Measurements from ENCODE around the gene OLIG2.

OLIG2 gene

DNA sequence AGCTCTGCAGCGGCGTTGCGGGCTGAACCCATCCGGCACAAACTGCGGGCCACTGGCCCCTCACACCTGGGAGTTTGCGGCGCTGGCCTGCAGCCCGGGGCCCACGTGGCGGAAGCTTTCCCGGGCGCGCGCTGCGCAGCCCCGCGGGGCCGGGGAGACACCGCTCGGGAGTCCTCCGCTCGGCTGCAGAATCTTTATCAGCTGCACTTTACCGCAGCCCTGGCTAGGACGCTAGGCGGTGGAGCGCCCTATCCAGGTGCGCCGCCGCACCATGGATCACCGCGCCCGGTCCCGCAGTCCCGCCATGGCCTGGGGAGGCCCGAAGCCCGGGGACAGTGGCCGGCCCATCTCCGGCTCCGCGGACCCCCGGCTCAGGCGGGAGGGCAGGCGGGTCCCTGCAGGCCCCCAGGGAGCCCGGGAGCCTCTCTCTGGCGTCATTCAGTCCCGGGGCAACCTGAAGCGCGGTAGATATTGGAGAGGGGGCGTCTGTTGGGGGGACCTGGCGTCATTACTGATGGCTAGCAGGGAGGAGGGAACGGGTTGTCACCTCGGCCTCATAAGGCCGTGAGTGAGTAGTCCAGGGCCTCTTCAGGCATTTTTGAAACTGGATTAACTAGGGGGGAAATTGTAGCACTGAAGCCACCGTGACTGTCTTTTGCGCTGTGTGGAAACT, 5.7 kb upstream of the OLIG2 start:
- DNase-seq (ENCODE audit: low read depth, low spot score): no peak

DNA sequence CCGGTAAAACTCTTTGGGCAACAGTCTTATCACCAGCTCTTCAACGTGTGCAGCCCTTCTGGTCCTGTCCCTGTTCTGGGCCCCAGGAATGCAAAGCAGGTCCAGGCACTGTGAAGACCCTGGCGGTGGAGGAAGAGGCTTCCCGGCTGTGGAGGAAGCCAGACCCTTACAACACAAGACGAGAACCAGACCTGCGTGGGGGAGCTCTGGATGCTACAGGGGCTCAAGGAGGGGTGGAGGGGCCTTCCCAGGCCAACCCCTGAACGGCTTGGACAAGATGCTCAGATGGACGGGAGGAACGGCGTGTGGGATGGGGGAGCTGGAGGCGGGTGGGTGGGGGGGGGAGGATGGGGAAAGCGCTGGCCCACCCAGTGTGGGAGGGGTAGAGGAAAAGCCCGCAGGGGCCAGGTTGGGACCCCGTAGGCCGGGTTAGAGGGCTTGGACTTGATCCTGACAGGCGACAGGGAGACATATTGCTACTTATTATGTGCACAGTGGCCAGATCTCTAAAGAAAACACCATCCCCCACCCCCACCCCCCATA, 5.1 kb upstream of the OLIG2 start:
- no peak for DNase-seq (ENCODE audit: low read depth, low spot score)

DNA sequence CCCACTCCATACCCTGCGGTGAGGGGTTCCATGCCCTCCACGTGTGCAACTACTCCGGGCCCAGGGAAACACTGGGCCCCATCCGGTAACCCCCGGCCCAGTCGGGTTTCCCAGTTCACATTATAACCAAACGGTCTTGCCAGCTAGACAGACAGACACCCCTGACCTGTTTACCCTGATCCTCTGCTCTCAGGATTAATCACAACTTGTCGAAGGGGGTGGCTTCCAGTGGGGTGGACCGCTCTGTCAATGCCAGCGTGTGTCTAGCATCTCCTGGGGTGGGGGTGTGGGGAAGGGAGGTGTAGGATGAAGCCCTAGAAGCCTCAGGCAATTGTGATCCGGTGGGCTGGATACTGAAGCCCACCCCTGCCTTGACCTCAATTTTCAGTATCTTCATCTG, 4.6 kb upstream of the OLIG2 start:
- DNase-seq (ENCODE audit: low read depth, low spot score): no peak

DNA sequence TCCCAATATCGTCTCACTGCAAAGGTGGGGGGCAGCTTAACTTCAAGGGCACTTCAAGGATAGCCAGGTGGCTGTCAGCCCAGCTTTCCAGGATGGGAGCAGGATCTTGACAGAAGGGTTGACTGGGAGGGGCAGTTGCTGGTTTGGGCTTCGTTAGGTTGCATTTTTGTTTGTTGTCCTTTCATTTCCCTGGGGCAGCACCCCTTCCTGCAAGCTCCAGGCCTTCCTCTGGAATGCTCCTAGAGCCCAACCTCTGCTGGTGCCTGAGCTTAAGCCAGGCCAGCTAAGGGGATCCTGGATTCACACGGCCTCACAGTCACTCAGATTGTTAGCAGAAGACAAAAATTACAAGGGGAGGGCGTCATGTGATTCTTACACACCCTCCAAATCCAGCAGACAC, 4.1 kb upstream of the OLIG2 start:
- DNase-seq (ENCODE audit: low read depth, low spot score): no peak

DNA sequence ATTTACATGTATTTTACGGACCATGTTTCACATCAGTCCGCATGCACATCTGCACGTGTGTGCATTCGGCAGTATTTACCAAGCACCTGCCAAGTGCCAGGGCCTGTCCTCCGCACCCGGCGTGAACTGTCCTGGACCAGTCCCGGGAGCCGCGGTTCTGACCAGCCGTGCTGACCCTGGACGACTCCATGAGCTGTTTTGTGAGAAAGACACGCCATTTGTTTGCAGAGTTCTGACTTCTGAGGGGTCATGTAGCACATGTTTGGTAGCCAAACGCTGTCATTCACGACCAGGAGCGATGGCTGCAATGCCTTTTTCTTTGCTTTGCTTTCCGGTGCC, 3.3 kb upstream of the OLIG2 start:
- DNase-seq (ENCODE audit: low read depth, low spot score): no peak

DNA sequence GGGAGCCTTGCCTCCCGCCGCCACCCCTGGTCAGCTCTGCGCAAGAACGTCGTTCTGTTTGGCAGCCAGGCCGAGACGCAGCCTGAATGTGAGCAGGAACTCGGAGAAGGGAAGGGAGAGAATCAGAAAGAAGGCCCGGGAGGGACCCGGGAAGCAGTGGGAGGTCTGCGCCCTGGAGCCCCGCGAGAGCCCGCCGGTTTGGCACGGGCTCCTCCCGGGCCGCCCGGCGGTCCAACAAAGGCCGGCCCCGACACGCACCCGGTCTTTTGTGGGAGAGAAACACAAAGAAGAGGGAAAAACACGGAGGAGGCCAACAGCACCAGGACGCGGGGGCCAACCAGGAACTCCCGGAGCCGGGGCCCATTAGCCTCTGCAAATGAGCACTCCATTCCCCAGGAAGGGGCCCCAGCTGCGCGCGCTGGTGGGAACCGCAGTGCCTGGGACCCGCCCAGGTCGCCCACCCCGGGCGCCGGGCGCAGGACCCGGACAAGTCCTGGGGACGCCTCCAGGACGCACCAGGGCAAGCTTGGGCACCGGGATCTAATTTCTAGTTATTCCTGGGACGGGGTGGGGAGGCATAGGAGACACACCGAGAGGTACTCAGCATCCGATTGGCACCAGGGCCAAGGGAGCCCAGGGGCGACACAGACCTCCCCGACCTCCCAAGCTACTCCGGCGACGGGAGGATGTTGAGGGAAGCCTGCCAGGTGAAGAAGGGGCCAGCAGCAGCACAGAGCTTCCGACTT, 2.7 kb upstream of the OLIG2 start:
- no peak for DNase-seq (ENCODE audit: low read depth, low spot score)

DNA sequence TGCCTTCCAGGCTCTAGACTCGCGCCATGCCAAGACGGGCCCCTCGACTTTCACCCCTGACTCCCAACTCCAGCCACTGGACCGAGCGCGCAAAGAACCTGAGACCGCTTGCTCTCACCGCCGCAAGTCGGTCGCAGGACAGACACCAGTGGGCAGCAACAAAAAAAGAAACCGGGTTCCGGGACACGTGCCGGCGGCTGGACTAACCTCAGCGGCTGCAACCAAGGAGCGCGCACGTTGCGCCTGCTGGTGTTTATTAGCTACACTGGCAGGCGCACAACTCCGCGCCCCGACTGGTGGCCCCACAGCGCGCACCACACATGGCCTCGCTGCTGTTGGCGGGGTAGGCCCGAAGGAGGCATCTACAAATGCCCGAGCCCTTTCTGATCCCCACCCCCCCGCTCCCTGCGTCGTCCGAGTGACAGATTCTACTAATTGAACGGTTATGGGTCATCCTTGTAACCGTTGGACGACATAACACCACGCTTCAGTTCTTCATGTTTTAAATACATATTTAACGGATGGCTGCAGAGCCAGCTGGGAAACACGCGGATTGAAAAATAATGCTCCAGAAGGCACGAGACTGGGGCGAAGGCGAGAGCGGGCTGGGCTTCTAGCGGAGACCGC, 2.0 kb upstream of the OLIG2 start:
- DNase-seq (ENCODE audit: low read depth, low spot score): no peak

DNA sequence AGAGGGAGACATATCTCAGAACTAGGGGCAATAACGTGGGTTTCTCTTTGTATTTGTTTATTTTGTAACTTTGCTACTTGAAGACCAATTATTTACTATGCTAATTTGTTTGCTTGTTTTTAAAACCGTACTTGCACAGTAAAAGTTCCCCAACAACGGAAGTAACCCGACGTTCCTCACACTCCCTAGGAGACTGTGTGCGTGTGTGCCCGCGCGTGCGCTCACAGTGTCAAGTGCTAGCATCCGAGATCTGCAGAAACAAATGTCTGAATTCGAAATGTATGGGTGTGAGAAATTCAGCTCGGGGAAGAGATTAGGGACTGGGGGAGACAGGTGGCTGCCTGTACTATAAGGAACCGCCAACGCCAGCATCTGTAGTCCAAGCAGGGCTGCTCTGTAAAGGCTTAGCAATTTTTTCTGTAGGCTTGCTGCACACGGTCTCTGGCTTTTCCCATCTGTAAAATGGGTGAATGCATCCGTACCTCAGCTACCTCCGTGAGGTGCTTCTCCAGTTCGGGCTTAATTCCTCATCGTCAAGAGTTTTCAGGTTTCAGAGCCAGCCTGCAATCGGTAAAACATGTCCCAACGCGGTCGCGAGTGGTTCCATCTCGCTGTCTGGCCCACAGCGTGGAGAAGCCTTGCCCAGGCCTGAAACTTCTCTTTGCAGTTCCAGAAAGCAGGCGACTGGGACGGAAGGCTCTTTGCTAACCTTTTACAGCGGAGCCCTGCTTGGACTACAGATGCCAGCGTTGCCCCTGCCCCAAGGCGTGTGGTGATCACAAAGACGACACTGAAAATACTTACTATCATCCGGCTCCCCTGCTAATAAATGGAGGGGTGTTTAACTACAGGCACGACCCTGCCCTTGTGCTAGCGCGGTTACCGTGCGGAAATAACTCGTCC, 1.3 kb upstream of the OLIG2 start:
- no peak for DNase-seq (ENCODE audit: low read depth, low spot score)

DNA sequence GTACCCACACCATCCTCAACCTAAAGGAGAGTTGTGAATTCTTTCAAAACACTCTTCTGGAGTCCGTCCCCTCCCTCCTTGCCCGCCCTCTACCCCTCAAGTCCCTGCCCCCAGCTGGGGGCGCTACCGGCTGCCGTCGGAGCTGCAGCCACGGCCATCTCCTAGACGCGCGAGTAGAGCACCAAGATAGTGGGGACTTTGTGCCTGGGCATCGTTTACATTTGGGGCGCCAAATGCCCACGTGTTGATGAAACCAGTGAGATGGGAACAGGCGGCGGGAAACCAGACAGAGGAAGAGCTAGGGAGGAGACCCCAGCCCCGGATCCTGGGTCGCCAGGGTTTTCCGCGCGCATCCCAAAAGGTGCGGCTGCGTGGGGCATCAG, 638 bp upstream of the OLIG2 start:
- DNase-seq (ENCODE audit: low read depth, low spot score): no peak

DNA sequence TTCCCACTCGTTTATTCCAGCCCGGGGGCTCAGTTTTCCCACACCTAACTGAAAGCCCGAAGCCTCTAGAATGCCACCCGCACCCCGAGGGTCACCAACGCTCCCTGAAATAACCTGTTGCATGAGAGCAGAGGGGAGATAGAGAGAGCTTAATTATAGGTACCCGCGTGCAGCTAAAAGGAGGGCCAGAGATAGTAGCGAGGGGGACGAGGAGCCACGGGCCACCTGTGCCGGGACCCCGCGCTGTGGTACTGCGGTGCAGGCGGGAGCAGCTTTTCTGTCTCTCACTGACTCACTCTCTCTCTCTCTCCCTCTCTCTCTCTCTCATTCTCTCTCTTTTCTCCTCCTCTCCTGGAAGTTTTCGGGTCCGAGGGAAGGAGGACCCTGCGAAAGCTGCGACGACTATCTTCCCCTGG, 716 bp downstream of the OLIG2 start:
- DNase-seq (ENCODE audit: low read depth, low spot score): no peak

DNA sequence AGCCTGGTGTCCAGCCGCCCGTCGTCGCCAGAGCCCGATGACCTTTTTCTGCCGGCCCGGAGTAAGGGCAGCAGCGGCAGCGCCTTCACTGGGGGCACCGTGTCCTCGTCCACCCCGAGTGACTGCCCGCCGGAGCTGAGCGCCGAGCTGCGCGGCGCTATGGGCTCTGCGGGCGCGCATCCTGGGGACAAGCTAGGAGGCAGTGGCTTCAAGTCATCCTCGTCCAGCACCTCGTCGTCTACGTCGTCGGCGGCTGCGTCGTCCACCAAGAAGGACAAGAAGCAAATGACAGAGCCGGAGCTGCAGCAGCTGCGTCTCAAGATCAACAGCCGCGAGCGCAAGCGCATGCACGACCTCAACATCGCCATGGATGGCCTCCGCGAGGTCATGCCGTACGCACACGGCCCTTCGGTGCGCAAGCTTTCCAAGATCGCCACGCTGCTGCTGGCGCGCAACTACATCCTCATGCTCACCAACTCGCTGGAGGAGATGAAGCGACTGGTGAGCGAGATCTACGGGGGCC, 1.2 kb downstream of the OLIG2 start:
- DNase-seq (ENCODE audit: low read depth, low spot score): no peak

DNA sequence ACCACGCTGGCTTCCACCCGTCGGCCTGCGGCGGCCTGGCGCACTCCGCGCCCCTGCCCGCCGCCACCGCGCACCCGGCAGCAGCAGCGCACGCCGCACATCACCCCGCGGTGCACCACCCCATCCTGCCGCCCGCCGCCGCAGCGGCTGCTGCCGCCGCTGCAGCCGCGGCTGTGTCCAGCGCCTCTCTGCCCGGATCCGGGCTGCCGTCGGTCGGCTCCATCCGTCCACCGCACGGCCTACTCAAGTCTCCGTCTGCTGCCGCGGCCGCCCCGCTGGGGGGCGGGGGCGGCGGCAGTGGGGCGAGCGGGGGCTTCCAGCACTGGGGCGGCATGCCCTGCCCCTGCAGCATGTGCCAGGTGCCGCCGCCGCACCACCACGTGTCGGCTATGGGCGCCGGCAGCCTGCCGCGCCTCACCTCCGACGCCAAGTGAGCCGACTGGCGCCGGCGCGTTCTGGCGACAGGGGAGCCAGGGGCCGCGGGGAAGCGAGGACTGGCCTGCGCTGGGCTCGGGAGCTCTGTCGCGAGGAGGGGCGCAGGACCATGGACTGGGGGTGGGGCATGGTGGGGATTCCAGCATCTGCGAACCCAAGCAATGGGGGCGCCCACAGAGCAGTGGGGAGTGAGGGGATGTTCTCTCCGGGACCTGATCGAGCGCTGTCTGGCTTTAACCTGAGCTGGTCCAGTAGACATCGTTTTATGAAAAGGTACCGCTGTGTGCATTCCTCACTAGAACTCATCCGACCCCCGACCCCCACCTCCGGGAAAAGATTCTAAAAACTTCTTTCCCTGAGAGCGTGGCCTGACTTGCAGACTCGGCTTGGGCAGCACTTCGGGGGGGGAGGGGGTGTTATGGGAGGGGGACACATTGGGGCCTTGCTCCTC, 1.9 kb downstream of the OLIG2 start:
- no peak for DNase-seq (ENCODE audit: low read depth, low spot score)

DNA sequence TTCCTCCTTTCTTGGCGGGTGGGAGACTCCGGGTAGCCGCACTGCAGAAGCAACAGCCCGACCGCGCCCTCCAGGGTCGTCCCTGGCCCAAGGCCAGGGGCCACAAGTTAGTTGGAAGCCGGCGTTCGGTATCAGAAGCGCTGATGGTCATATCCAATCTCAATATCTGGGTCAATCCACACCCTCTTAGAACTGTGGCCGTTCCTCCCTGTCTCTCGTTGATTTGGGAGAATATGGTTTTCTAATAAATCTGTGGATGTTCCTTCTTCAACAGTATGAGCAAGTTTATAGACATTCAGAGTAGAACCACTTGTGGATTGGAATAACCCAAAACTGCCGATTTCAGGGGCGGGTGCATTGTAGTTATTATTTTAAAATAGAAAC, 2.5 kb downstream of the OLIG2 start:
- no peak for DNase-seq (ENCODE audit: low read depth, low spot score)

DNA sequence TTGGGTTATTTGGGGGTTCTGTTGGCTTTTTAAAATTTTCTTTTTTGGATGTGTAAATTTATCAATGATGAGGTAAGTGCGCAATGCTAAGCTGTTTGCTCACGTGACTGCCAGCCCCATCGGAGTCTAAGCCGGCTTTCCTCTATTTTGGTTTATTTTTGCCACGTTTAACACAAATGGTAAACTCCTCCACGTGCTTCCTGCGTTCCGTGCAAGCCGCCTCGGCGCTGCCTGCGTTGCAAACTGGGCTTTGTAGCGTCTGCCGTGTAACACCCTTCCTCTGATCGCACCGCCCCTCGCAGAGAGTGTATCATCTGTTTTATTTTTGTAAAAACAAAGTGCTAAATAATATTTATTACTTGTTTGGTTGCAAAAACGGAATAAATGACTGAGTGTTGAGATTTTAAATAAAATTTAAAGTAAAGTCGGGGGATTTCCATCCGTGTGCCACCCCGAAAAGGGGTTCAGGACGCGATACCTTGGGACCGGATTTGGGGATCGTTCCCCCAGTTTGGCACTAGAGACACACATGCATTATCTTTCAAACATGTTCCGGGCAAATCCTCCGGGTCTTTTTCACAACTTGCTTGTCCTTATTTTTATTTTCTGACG, 3.1 kb downstream of the OLIG2 start:
- DNase-seq (ENCODE audit: low read depth, low spot score): no peak

DNA sequence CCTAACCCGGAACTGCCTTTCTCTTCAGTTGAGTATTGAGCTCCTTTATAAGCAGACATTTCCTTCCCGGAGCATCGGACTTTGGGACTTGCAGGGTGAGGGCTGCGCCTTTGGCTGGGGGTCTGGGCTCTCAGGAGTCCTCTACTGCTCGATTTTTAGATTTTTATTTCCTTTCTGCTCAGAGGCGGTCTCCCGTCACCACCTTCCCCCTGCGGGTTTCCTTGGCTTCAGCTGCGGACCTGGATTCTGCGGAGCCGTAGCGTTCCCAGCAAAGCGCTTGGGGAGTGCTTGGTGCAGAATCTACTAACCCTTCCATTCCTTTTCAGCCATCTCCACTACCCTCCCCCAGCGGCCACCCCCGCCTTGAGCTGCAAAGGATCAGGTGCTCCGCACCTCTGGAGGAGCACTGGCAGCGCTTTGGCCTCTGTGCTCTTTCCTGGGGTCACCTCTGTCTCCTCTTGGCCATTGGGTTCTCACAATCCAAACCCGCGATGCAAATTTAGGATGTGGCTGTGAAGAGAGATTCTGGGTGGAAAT, 3.7 kb downstream of the OLIG2 start:
- no peak for DNase-seq (ENCODE audit: low read depth, low spot score)

DNA sequence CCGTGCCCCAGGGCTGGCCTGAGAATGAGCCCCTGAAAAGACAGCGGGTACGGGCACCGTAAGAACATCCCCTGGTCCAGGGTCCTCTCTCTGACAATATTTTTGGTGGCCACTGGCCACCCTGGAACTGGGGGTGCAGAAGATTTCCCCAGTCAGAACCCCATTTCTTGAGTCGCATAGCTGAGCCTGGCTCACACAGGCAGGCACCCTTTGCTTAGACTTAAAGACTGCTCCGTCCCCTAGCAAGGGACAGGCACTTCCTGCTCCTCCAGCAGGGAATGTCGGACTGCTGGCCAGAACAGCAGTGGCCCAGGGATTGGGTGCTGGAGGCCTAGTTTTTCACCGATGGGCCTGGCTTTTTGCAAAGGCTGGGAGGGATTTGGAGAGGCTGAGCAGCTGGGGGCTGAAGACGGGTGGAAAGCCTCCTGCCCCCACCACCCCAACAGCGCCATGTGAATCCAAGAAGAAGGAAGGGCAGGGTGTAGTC, 4.3 kb downstream of the OLIG2 start:
- DNase-seq (ENCODE audit: low read depth, low spot score): no peak

DNA sequence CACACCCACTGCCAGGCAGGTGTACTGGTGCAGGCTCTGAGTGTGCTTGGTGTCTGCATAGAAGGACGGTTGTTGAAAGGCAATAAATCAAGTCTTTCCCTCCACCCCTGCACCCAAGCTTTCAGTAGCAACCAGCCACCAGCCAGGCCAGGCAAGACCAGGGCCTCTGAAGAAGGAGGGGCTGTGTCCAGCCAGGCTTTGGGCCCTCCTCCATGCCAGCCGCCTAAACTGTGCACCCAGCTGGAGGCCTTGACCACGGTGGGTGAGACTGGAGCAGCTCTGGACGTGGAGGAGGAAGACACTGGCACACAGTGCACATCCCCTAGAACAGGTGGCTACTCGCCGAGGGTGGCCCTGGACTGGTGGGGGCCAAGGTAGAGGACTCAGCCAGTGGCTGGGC, 4.9 kb downstream of the OLIG2 start:
- DNase-seq (ENCODE audit: low read depth, low spot score): no peak

DNA sequence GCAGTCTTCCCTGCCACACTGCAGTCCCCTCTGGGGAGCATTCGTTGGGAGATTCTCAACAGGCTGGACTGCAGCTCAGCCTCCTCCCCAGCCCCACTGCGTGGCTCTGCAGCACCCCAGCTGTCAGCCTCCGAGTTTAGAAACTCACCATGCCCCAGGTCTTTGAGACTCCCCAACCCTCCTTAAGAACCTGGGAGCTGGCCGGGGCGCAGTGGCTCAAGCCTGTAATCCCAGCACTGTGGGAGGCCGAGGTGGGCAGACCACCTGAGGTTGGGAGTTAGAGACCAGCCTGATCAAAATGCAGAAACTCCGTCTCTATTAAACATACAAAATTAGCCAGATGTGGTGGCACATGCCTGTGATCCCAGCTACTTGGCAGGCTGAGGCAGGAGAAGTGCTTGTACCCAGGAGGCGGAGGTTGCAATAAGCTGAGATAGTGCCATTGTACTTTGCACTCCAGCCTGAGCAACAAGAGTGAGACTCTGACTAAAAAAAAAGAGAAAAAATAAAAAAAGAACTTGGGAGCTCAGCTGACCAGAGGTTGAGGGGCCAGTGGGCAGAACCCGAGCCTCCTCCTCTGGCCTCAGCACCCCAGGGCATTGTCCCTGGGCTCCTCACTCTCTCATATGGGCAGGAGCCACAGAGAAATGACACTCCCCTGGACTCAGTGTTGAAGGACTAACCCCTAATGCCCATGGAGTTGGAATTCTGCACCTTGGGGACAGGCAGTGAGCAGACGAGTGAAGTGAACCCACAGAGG, 5.6 kb downstream of the OLIG2 start:
- no peak for DNase-seq (ENCODE audit: low read depth, low spot score)

DNA sequence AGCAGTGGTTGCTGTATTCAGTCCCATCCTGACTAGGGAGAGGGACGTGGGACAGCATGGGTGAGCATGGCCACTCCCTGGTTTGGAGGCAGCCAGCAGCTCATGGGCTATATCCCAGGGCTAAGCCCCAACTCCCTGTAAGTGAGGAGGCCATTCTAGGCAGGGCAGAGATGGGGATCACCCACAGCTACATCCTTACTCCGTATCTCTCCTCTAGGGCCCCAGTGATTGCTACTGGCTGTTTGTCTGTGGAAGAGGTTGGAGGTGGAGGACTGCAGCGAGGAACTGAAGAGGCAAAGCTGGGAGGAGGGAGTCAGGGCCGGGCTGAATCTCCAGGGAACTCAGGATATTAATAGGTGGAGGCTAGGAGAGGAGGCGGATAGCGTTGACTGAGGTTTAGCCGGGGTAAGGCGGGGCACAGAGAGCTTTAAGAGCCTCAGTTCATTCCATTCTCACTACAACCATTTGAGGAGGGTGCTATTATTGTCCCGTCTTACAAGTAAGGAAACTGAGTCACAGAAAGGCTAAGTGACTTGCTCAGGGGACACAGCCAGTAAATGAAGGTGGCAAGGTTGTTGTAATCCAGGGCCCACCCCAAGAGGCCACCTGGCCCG, 6.8 kb downstream of the OLIG2 start:
- no peak for DNase-seq (ENCODE audit: low read depth, low spot score)

Measured in iPS DF 19.7 (cell line).